ENCODE results near the gene NXN. TPM values are rescaled to one million over a fixed set of nuclear protein-coding genes. Genes with fewer than 3 reads are reported as not detected.
"Not testable (repeated sequence)": the region's sequence is repeated elsewhere in the genome, so short reads cannot be mapped to it uniquely, and the experiment has no call there.

The NXN gene
- total RNA-seq, 2 donors from 2014 or later = 15.6 to 17.5 TPM

DNA sequence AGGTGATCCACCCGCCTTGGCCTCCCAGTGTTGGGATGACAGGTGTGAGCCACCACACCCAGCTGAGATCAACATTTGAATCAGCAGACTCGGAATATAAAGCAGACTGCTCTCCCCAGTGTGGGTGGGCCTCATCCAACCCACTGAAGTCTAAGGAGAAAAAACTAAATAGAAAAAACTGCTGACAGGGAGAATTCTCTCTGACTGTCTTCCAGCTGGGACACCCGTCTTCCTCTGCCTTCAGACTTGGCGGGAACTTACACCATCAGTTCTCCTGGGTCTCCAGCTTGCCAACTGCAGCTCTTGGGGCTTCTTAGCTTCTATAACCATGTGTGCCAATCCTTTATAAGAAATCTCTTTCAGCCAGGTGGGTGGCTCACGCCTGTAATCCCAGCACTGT lies 106.7 kb downstream of the NXN start:
- Histone ChIP-seq H3K36me3 (no peaks in the 10 kb centered on the region), H3K4me1 (peaks cover 0 to 28% of the 10 kb centered on the region in 2 donors), H3K27me3 (no peaks in the 10 kb centered on the region), H3K4me3 (no peak overlapping the region), H3K9me3 (no peaks in the 10 kb centered on the region), H3K27ac (no peak overlapping the region)
- TF ChIP-seq, protein P1, sequence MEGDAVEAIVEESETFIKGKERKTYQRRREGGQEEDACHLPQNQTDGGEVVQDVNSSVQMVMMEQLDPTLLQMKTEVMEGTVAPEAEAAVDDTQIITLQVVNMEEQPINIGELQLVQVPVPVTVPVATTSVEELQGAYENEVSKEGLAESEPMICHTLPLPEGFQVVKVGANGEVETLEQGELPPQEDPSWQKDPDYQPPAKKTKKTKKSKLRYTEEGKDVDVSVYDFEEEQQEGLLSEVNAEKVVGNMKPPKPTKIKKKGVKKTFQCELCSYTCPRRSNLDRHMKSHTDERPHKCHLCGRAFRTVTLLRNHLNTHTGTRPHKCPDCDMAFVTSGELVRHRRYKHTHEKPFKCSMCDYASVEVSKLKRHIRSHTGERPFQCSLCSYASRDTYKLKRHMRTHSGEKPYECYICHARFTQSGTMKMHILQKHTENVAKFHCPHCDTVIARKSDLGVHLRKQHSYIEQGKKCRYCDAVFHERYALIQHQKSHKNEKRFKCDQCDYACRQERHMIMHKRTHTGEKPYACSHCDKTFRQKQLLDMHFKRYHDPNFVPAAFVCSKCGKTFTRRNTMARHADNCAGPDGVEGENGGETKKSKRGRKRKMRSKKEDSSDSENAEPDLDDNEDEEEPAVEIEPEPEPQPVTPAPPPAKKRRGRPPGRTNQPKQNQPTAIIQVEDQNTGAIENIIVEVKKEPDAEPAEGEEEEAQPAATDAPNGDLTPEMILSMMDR (IDR thresholded peaks at IDR 0.05) = no peak
- no peak for DNase-seq (ENCODE audit: low spot score)

DNA sequence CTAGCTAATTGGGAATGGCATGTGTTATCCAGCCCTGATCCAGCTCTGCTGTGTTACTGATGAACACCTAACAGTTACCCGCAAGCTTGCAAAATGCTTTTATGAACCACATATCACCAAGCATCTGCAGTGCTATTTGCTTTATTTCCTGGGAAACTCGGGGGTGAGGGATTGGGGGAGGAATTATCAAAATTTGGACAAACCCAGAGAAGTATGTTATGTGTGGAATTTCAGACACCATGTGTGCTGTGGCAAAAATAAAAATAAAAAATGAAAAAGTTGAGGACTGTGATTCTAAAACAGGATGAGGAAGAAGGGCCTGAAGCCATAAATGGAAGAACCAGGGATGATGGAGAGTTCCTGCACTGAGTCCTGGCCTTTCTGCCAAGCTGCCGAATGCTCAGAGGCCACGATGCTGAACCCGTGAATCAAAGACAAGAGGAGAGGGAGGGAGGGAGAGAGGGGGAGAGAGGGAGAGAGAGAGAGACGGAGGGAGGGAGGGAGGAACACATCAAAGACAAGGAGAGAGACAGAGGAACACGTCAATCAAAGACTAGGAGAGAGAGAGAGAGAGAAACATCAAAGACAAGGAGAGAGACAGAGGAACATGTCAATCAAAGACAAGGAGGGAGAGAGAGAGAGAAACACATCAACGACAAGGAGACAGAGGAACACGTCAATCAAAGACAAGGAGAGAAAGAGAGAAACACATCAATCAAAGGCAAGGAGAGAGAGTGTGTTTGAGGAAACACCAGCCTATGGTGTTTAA lies 107.6 kb downstream of the NXN start:
- Histone ChIP-seq H3K4me3 (no peak overlapping the region), H3K27me3 (no peaks in the 10 kb centered on the region), H3K36me3 (no peaks in the 10 kb centered on the region), H3K27ac (no peak overlapping the region), H3K9me3 (no peaks in the 10 kb centered on the region), H3K4me1 (peaks cover 0 to 29% of the 10 kb centered on the region in 2 donors)
- TF ChIP-seq, protein P1 (IDR thresholded peaks at IDR 0.05) = no peak
- no peak for DNase-seq (ENCODE audit: low spot score)

DNA sequence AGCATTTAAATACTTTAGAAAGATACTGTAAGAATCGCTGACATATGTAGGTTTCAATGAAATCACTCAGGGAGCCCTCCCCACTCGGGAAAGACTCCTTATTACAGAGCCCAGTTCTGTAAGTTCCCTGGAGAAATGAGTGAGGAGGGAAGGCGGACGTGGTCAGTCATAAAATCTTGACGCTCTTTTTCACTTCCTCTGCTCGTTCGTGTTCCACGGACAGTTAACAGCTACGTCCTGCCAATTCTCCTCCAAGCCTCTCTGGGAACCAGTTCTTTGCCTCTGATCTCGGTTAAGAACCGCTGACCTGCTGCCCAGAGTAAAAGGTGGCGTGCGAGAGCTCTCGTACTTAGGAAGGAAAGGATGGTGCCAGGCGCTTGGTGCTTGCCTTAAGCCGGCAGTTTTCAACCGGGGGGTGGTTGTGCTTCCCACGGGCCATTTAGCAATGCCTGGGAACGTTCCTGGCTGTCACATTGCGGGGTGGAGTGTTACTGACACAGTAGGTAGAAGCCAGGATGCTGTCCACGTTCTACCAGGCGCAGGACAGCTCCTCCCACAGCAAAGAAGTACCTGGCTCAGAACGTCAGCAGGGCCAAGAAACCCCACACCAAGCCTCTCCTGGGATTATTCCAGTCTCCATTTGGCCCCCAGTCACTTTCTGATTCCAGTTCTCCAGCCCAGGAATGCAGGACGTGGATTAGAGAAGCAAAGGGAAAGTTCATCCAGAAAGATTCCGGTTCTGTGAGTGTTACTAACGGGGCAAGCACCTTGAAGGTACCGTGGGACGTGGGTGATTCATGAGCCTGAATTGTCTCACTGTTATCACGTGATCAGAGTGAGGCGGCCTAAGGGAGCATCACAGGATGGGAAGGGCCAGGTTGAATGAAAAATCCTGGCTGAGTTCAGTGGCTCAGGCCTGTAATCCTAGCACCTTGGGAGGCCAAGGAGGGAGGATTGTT lies 109.7 kb downstream of the NXN start:
- H3K9me3 ChIP-seq = no peaks in the 10 kb centered on the region
- peaks cover 0 to 29% of the 10 kb centered on the region in 2 donors for H3K4me1 ChIP-seq
- H3K27me3 ChIP-seq = no peaks in the 10 kb centered on the region
- H3K4me3 ChIP-seq = peak overlapping the region; percentile 6 to 29
- no peaks in the 10 kb centered on the region for H3K36me3 ChIP-seq
- no peak for DNase-seq (ENCODE audit: low spot score)
- H3K27ac ChIP-seq = peak overlapping the region; percentile 82
- TF ChIP-seq, protein P1 (IDR thresholded peaks at IDR 0.05) = no peak

DNA sequence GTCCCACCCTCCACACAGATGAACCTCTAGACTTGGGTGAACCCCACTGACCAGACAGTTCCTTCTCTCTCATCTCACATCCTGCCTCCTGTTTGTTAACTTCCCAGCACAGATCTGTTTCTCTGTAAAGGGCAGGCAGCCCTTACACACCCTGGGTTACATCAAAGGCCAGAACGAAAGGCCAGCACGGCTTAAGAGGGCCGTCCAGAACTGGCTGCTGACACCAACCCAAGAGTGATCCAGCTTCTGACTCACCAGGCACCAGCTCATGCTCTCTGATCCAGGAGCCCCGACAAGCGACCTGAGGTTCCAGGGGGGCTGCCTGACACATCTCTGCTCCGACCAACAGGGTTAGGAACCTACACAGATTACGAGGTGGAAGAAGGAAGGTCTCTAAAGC lies 110.5 kb downstream of the NXN start:
- Histone ChIP-seq H3K27me3 (no peaks in the 10 kb centered on the region), H3K9me3 (no peaks in the 10 kb centered on the region), H3K4me3 (no peak overlapping the region), H3K4me1 (peaks cover 0 to 29% of the 10 kb centered on the region in 2 donors), H3K27ac (peak overlapping the region; percentile 82), H3K36me3 (no peaks in the 10 kb centered on the region)
- peak; percentile 88 for DNase-seq (ENCODE audit: low spot score)
- TF ChIP-seq, protein P1 (IDR thresholded peaks at IDR 0.05) = no peak

DNA sequence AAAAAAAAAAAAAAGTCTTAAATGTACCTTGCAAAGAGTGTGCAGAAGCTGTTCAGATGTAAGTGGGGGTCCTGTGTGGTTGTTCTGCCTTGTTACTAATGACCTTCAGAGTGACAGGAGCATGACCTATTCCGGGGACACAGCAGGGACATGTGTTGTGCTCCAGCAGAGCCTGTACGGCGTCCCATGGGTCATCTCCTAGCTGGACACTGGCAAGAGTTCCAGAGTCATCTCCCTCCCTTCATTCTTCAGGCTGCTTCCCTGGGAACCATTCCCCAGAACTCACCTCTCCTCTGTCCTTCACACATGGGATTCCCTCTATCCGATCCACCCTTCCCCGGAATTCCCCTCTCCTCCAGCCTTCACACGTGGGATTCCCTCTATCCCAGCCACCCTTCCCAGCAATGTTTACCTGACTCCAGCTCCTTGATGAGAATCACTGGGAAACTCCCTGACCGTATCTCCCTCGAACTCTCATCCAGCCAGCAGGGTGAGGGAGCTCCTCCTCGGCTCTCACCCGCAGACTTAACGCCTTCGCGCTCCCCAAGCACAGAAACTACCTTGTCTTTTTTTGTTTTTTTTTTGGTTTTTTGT lies 111.6 kb downstream of the NXN start:
- Histone ChIP-seq H3K4me1 (peaks cover 0 to 29% of the 10 kb centered on the region in 2 donors), H3K4me3 (no peak overlapping the region), H3K27me3 (no peaks in the 10 kb centered on the region), H3K36me3 (no peaks in the 10 kb centered on the region), H3K27ac (peak overlapping the region in 1 of 2 donors; percentile 82), H3K9me3 (no peaks in the 10 kb centered on the region)
- no peak for DNase-seq (ENCODE audit: low spot score)
- TF ChIP-seq, protein P1 (IDR thresholded peaks at IDR 0.05) = no peak

DNA sequence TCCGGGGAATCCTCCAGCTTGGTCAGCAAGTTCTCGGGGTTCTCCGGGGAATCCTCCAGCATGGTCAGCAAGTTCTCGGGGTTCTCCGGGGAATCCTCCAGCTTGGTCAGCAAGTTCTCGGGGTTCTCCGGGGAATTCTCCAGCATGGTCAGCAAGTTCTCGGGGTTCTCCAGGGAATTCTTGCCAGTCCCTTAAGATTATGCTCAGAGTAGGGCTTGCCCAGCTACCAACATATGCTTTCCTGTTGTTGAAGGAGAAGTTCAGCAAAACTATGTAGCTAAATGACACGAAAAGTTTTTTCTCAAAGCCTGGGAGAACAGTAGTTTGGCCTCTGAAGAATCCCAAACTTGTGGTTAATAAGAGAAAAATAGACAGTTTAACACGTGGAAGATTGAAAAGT lies 112.3 kb downstream of the NXN start:
- not testable (repeated sequence) for H3K4me3 ChIP-seq; H3K9me3 ChIP-seq; H3K27ac ChIP-seq; H3K27me3 ChIP-seq; DNase-seq (ENCODE audit: low spot score); H3K36me3 ChIP-seq
- peaks cover 0 to 29% of the 10 kb centered on the region in 2 donors for H3K4me1 ChIP-seq
